ENCODE data around the gene CCDC71.

The CCDC71 gene

GRCh38 chr3:49165771-49166751 lies at the start of gene CCDC71:
TSS of gene CCDC71 (minus strand) at chr3:49166331. CDS start at chr3:49164208, 2,123 bp downstream.
- peak; percentile 72 for DNase-seq

DNA sequence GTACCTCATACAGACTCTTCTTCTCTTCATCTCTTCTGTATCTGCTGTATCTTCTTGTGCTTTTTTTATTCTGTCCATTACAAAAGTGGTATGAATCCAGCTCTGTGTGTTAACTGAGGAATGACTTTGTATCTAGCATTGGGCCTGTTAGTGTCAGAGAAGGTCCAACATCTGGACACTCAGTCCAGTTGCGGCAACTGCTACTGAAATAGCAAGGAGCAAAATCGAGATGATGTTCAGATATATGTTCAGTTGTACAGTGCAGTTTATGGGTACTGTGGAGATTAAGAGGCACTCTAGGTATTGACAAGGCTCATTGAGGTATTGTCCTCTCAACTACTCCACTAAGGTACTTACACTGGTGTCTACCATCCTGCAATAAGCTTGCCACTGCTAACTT lies 47.9 kb upstream of the CCDC71 start:
- no peak for DNase-seq

DNA sequence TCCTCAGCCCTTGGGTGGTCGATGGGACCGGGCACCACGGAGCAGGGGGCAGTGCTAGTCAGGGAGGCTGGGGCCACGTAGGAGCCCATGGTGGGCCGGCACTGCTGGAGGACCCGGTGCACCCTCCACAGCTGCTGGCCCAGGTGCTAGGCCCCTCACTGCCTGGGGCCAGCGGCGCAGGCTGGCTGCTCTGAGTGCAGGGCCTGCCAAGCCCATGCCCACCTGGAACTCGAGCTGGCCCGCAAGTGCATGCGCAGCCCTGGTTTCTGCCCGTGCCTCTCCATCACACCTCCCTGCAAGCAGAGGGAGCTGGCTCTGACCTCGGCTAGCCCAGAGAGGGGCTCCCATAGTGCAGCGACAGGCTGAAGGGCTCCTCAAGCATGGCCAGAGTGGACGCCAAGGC lies 47.4 kb upstream of the CCDC71 start:
- DNase-seq: no peak

DNA sequence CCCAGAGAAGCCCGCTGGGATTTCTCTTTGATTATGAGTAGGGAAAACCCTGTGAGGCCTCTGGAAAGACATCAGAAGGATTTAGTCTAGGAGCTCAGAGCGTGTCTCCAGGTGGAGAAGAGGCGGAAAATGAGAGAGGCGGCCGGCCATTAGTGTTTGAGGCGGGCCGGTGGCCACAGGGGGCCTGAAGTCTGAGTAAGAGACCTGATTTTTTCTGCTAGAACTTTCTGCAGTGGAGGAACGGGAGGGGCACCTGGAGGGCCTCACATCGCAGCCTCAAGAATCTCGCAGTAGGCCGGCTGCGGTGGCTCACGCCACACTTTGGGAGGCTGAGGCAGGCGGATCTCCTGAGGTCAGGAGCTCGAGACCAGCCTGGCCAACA lies 33.8 kb upstream of the CCDC71 start:
- no peak for DNase-seq

- no peak for DNase-seq
These were observed 33.2 kb upstream of the CCDC71 start for GRCh38 chr3:49199239-49199899.

DNA sequence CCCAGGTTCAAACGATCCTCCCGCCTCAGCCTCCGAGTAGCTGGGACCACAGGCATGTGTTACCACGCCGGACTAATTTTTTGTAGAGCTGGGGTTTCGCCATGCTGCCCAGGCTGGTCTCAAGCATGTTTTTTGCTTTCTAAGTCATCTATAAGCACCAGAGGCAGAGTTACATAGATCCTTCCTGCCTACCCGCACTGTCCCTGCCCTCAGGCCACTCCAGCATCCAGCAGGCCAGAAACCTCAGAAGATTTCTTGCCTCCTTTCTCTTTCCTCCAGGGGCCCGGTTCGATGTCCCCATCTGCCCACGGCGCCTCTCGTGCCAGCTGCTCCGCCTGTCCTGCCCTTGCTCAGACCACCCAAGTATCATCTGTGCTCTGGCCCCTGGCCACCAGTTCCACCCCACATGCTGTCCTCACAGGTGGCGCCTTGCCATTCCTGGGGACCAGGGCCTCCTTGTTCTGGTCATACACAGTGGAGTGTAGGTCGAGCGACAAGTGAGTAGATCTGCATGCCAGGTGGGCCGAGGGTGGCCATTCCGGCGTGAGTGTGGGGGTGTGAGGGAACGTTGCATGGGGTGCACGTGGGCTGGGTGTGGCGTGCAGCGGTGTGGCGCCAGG lies 32.6 kb upstream of the CCDC71 start:
- DNase-seq: no peak

GRCh38 chr3:49198161-49198560 lies 32.0 kb upstream of the CCDC71 start:
- no peak for DNase-seq

DNA sequence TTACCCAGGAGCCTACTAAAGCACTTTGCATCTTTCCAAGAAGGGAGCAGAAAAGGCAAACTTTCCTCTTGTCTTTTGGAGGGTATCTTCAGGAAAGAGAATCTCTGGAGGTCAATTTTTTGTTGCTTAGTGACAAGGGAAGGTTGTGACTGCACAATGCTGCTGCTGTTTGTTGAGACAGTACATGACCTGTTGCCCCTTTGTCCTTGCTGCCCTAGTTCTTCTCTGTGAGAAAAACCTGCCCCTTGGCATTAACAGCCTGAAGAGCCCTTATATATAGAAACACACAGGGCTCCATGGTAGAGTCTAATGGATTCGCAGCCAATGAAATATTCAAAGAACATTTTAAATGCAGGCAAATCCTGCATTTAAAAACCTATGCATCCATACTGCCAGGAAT lies 25.6 kb upstream of the CCDC71 start:
- no peak for DNase-seq

- DNase-seq: no peak
These were observed 17.7 kb upstream of the CCDC71 start for GRCh38 chr3:49183873-49184272.

- DNase-seq: no peak
These were observed 16.6 kb upstream of the CCDC71 start for GRCh38 chr3:49182682-49183081.

DNA sequence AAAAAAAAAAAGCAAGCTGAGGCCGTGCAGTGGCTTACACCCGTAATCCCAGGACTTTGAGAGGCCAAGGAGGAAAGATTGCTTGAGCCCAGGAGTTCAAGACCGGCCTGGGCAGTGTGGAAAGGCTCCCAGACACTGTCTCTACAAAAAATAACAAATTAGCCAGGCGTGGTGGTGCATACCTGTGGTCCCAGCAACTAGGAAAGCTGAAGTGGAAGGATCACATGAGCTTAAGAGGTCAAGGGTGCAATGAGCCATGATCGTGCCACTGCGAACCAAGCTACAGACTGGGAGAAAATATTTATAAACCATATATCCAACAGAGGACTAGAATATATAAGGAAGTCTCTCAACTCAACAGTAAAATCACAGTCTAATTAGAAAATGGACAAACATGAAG lies 15.2 kb upstream of the CCDC71 start:
- DNase-seq: no peak

DNA sequence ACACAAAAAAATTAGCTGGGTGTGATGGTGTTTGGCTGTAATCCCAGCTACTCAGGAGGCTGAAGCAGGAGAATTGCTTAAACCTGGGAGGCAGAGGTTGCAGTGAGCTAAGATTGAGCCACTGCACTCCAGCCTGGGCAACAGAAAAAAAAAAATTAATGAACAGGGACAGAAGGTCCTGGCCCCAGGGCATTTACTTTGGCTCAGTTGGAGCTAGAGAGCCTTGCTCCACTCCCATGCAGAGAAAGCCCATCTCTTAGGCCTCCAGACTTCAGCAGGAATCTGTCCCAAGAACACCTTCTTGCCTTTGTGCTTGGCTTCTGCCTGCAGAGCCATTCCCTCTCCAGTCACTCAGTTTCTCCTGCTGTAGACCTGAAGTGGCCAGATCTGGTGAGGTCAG lies 14.0 kb upstream of the CCDC71 start:
- DNase-seq: no peak

- no peak for DNase-seq
These were observed 10.9 kb upstream of the CCDC71 start for GRCh38 chr3:49177073-49177472.

GRCh38 chr3:49175530-49175929 lies 9.4 kb upstream of the CCDC71 start:
- no peak for DNase-seq

GRCh38 chr3:49174397-49174985 lies 8.4 kb upstream of the CCDC71 start:
- no peak for DNase-seq

DNA sequence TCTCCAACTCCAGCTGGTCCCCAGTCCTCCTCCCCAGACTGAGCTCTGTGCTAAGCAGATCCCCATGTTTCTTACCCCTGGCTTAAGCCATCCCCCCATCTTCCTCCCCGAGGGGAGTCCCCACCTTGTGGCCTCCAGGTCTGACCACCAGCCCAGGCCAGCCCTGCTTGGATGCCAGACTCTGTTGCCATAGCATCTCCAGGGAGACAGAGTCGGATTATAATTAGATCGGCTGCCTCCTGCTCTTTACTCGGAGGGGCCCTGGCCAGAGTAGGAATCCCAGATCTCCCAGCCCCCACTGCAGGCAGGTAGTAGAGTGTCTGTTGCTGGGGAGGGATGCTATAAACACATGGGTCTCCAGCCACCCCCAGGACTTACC lies 7.7 kb upstream of the CCDC71 start:
- DNase-seq: no peak

GRCh38 chr3:49173116-49173791 lies 7.1 kb upstream of the CCDC71 start:
- DNase-seq: no peak

DNA sequence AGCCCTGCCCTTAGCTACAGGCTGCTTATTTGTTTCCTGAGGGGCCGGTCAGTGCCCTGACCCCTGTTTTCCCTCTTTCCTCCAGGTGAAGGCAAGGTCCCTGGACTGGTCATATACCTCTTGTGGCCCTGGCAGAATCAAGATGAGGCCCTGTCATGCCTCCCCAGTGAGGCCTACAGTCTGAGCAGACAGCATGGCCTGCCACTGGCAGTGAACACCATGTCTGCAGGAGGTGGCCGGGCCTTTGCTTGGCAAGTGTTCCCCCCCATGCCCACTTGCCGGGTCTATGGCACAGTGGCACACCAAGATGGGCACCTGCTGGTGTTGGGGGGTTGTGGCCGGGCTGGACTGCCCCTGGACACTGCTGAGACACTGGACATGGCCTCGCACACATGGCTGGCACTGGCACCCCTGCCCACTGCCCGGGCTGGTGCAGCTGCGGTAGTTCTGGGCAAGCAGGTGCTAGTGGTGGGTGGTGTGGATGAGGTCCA lies 6.5 kb upstream of the CCDC71 start:
- no peak for DNase-seq

GRCh38 chr3:49171775-49172500 lies 5.8 kb upstream of the CCDC71 start:
- DNase-seq: no peak

- DNase-seq: peak; percentile 65
These were observed 5.1 kb upstream of the CCDC71 start, which contains the start of gene KLHDC8B for GRCh38 chr3:49171119-49171774. TSS of gene KLHDC8B (plus strand) at chr3:49171598. CDS start at chr3:49172770, 1,172 bp downstream.

GRCh38 chr3:49170744-49171118 lies 4.6 kb upstream of the CCDC71 start:
- DNase-seq: no peak

All from CD4-positive, alpha-beta T cell treated with Interleukin-4 for 4 hours (primary cell).